ENCODE measurements around the gene ARHGAP44. TPM values are rescaled to one million over a fixed set of nuclear protein-coding genes. Genes with fewer than 3 reads are reported as not detected.

Gene ARHGAP44, protein sequence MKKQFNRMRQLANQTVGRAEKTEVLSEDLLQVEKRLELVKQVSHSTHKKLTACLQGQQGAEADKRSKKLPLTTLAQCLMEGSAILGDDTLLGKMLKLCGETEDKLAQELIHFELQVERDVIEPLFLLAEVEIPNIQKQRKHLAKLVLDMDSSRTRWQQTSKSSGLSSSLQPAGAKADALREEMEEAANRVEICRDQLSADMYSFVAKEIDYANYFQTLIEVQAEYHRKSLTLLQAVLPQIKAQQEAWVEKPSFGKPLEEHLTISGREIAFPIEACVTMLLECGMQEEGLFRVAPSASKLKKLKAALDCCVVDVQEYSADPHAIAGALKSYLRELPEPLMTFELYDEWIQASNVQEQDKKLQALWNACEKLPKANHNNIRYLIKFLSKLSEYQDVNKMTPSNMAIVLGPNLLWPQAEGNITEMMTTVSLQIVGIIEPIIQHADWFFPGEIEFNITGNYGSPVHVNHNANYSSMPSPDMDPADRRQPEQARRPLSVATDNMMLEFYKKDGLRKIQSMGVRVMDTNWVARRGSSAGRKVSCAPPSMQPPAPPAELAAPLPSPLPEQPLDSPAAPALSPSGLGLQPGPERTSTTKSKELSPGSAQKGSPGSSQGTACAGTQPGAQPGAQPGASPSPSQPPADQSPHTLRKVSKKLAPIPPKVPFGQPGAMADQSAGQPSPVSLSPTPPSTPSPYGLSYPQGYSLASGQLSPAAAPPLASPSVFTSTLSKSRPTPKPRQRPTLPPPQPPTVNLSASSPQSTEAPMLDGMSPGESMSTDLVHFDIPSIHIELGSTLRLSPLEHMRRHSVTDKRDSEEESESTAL
- total RNA-seq (not detected), polyA plus RNA-seq (under 1 TPM in 2 of 3 donors, not detected in 1; 0.14 to 0.15 TPM), total RNA-seq (0 to 0.25 (median 0.03) reads per million in 6 experiments)

DNA sequence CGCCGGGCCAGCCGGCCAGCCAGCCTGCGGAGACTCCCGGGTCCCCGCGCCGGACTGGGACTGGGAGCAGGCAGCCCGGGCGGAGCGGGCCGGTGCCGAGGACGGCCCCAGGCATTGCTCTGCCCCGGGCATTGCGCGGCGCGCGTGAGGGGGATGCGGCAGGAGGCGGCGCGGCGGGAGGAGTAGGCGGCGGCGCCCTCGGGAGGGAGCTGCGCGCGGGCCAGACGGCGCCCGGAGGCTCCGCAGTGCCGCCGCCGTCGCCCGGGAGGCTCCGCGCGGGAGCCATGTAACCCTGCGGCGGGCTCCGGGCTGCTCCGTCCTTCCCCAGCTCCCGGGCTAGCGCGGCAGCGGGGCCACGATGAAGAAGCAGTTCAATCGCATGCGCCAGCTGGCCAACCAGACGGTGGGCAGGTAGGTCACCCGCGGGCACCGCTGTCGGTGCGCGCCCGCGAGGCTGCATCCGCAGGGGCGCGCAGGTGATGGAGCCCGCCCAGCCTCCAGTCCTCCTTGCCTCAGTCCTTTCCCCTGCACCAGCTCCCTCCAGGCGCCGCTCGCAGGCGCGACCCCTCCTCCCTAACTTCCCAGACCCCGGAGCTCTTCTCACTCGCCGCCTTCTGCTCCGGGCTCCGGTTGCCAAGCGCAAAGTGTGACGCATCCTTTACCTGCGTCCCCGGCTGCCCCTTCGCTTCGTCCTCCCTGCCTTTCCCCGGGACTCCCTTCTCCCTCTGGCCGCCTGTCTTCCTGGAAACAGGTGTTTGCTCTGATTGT lies at the start of gene ARHGAP44:
Gene ARHGAP44, plus strand, starts transcription at position 18 of the 768 bp plus-strand sequence. Its CDS starts 341 bp downstream, at position 359.
- peaks cover 23 to 53% (median 43%) of the 10 kb centered on the region in 5 donors for H3K27me3 Mint-ChIP-seq
- H3K9me3 Mint-ChIP-seq, result peaks cover 0 to 5% (median 0%) of the 10 kb centered on the region in 9 donors
- peaks cover 6 to 12% (median 8%) of the 10 kb centered on the region in 4 donors for H3K4me1 Mint-ChIP-seq
- no peak for DNase-seq
- H3K4me3 Mint-ChIP-seq, result peak within 1 kb of the TSS; percentile 50 to 81 (median 68)
- H3K36me3 Mint-ChIP-seq, result peaks cover 0 to 8% (median 2%) of the 10 kb centered on the region in 3 donors
- no peak for ATAC-seq
- POLR2A ChIA-PET, result no interaction called here
- H3K27ac Mint-ChIP-seq, result no peak within 1 kb of the TSS

GRCh38 chr17:12739500-12739899 lies 49.8 kb upstream of the ARHGAP44 start:
- DNase-seq, result no peak
- no peak overlapping the region for H3K27ac Mint-ChIP-seq
- peaks cover 0 to 3% (median 2%) of the 10 kb centered on the region in 5 donors for H3K27me3 Mint-ChIP-seq
- POLR2A ChIA-PET, result no interaction called here
- no peaks in the 10 kb centered on the region for H3K4me1 Mint-ChIP-seq
- no peak for ATAC-seq
- no peak overlapping the region for H3K4me3 Mint-ChIP-seq
- no peaks in the 10 kb centered on the region for H3K36me3 Mint-ChIP-seq
- H3K9me3 Mint-ChIP-seq, result peaks cover 0 to 2% (median 0%) of the 10 kb centered on the region in 9 donors

GRCh38 chr17:12743046-12743445 lies 46.3 kb upstream of the ARHGAP44 start:
- peaks cover 0 to 12% (median 2%) of the 10 kb centered on the region in 9 donors for H3K9me3 Mint-ChIP-seq
- no peaks in the 10 kb centered on the region for H3K36me3 Mint-ChIP-seq
- H3K27me3 Mint-ChIP-seq, result peaks cover 4 to 21% (median 8%) of the 10 kb centered on the region in 5 donors
- DNase-seq, result no peak
- ATAC-seq, result no peak
- H3K27ac Mint-ChIP-seq, result no peak overlapping the region
- H3K4me3 Mint-ChIP-seq, result no peak overlapping the region
- POLR2A ChIA-PET, result no interaction called here
- H3K4me1 Mint-ChIP-seq, result no peaks in the 10 kb centered on the region

GRCh38 chr17:12744298-12744697 lies 45.0 kb upstream of the ARHGAP44 start:
- POLR2A ChIA-PET, result no interaction called here
- DNase-seq (no peak), ATAC-seq (no peak)
- H3K27me3 Mint-ChIP-seq, result peaks cover 4 to 18% (median 8%) of the 10 kb centered on the region in 5 donors
- no peaks in the 10 kb centered on the region for H3K36me3 Mint-ChIP-seq
- H3K4me3 Mint-ChIP-seq, result no peak overlapping the region
- H3K27ac Mint-ChIP-seq, result no peak overlapping the region
- H3K4me1 Mint-ChIP-seq, result no peaks in the 10 kb centered on the region
- H3K9me3 Mint-ChIP-seq, result peaks cover 0 to 12% (median 2%) of the 10 kb centered on the region in 9 donors

DNA sequence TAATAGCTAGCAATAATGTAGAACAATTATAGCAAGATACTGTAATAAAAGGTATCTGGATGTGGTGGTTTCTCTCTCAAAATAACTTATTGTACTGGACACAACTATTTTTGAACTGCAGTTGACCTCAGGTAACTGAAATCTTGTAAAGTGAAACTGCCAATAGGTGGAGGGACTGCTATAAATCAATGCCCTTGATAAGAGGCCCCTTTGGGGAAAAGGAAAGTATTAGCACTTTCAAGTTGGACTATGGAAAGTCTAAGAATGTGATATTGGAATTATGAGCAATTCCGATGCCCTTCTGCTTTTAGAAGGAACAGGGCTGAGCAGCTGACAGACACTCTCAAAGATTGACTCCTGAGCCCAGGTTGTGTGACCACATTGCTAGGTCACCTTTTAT lies 44.5 kb upstream of the ARHGAP44 start:
- Mint-ChIP-seq H3K36me3 (no peaks in the 10 kb centered on the region), H3K4me1 (no peaks in the 10 kb centered on the region), H3K9me3 (peaks cover 0 to 12% (median 2%) of the 10 kb centered on the region in 9 donors), H3K27me3 (peaks cover 4 to 18% (median 8%) of the 10 kb centered on the region in 5 donors), H3K4me3 (no peak overlapping the region), H3K27ac (no peak overlapping the region)
- ATAC-seq, result no peak
- POLR2A ChIA-PET, result no interaction called here
- no peak for DNase-seq

GRCh38 chr17:12745486-12745885 lies 43.8 kb upstream of the ARHGAP44 start:
- no peaks in the 10 kb centered on the region for H3K4me1 Mint-ChIP-seq
- ATAC-seq, result no peak

GRCh38 chr17:12756786-12757185 lies 32.5 kb upstream of the ARHGAP44 start:
- POLR2A ChIA-PET, result no interaction called here
- Mint-ChIP-seq H3K9me3 (peaks cover 0 to 10% (median 1%) of the 10 kb centered on the region in 9 donors), H3K27me3 (peaks cover 0 to 2% (median 0%) of the 10 kb centered on the region in 5 donors), H3K4me3 (no peak overlapping the region), H3K36me3 (no peaks in the 10 kb centered on the region), H3K27ac (no peak overlapping the region), H3K4me1 (no peaks in the 10 kb centered on the region)
- no peak for DNase-seq
- no peak for ATAC-seq

More at GRCh38 chr17:12745486-12745885, 43.8 kb upstream of the ARHGAP44 start:
- no peak overlapping the region for H3K4me3 Mint-ChIP-seq
- no peak for DNase-seq
- H3K36me3 Mint-ChIP-seq, result no peaks in the 10 kb centered on the region
- no peak overlapping the region for H3K27ac Mint-ChIP-seq
- POLR2A ChIA-PET, result no interaction called here
- peaks cover 0 to 12% (median 1%) of the 10 kb centered on the region in 9 donors for H3K9me3 Mint-ChIP-seq
- H3K27me3 Mint-ChIP-seq, result peaks cover 4 to 18% (median 8%) of the 10 kb centered on the region in 5 donors

GRCh38 chr17:12759090-12759489 lies 30.2 kb upstream of the ARHGAP44 start:
- ATAC-seq (no peak), DNase-seq (no peak)
- H3K27ac Mint-ChIP-seq, result no peak overlapping the region
- H3K27me3 Mint-ChIP-seq, result peaks cover 0 to 4% (median 0%) of the 10 kb centered on the region in 5 donors
- peaks cover 0 to 27% (median 4%) of the 10 kb centered on the region in 9 donors for H3K9me3 Mint-ChIP-seq
- POLR2A ChIA-PET, result no interaction called here
- H3K4me1 Mint-ChIP-seq, result no peaks in the 10 kb centered on the region
- no peak overlapping the region for H3K4me3 Mint-ChIP-seq
- no peaks in the 10 kb centered on the region for H3K36me3 Mint-ChIP-seq

DNA sequence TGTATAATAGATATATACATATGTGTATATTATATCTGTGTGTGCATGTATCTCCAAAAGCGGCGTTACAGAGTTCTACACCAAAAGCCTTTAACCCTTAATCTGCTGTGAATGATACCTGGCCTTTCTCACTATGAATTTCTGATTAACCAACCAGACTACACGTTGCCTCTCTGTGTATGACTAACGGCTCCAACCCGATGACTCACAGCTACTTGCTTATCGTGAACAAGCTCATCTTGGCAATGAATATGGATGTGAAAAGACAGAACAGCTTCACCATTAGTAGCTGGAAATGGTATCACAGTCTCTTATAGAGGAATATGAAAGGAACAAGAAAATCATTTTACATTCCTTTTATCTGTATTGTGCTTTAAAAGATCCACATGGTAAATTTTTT lies 23.8 kb upstream of the ARHGAP44 start:
- H3K27ac Mint-ChIP-seq, result no peak overlapping the region
- POLR2A ChIA-PET, result no interaction called here
- no peaks in the 10 kb centered on the region for H3K4me1 Mint-ChIP-seq
- H3K27me3 Mint-ChIP-seq, result peaks cover 0 to 16% (median 6%) of the 10 kb centered on the region in 5 donors
- DNase-seq (no peak), ATAC-seq (no peak)
- H3K36me3 Mint-ChIP-seq, result no peaks in the 10 kb centered on the region
- H3K9me3 Mint-ChIP-seq, result peaks cover 0 to 37% (median 5%) of the 10 kb centered on the region in 9 donors
- H3K4me3 Mint-ChIP-seq, result no peak overlapping the region

DNA sequence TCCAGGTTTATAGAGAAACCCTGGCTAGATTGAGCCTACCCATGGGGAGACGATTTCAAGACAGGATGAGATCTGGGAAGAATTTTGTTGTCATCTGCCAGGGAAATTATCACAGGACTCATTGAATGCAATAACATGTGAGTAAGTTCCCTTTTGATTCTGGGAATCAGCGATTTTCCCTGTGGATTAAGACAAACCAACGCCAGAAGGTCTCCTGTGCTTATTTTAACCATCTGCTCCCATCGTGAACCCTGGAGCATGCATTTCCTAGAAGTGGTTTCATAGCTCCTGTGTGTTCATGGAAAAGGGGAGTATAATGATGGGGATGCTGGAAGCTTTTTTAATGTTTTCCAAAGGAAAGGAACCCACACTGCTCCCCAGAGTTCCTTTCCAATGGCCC lies 21.0 kb upstream of the ARHGAP44 start:
- POLR2A ChIA-PET, result no interaction called here
- ATAC-seq, result no peak
- Mint-ChIP-seq H3K4me1 (no peaks in the 10 kb centered on the region), H3K36me3 (no peaks in the 10 kb centered on the region), H3K9me3 (peaks cover 0 to 12% (median 1%) of the 10 kb centered on the region in 9 donors), H3K4me3 (no peak overlapping the region), H3K27me3 (peaks cover 0 to 12% (median 6%) of the 10 kb centered on the region in 5 donors), H3K27ac (no peak overlapping the region)
- DNase-seq, result no peak

DNA sequence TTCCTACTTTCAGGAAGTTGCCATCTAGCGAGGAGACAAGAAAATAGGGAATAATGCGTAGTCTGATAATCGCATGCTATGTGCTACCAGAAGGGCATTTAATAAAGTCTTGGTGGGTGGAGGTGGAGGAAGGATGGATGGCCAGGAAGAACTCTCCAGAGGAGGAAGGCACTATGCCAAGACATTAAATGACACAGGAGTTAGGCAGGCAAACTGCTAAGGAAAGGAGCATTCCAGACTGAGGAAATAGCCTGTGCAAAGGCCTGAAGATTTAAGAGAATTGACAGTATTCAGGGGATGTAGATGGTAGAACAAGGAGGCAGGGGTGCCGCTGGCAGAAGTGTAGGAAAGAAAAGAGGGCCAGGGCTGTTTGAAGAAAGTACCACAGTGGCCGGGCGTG lies 19.3 kb upstream of the ARHGAP44 start:
- peaks cover 0 to 10% (median 0%) of the 10 kb centered on the region in 9 donors for H3K9me3 Mint-ChIP-seq
- no peak overlapping the region for H3K4me3 Mint-ChIP-seq
- peaks cover 0 to 12% (median 6%) of the 10 kb centered on the region in 5 donors for H3K27me3 Mint-ChIP-seq
- no peak overlapping the region for H3K27ac Mint-ChIP-seq
- ATAC-seq (no peak), DNase-seq (no peak)
- H3K36me3 Mint-ChIP-seq, result no peaks in the 10 kb centered on the region
- H3K4me1 Mint-ChIP-seq, result no peaks in the 10 kb centered on the region
- POLR2A ChIA-PET, result no interaction called here

GRCh38 chr17:12773153-12773552 lies 16.1 kb upstream of the ARHGAP44 start:
- POLR2A ChIA-PET, result no interaction called here
- no peak overlapping the region for H3K27ac Mint-ChIP-seq
- DNase-seq, result no peak
- H3K4me1 Mint-ChIP-seq, result no peaks in the 10 kb centered on the region
- no peaks in the 10 kb centered on the region for H3K36me3 Mint-ChIP-seq
- H3K9me3 Mint-ChIP-seq, result peaks cover 0 to 10% (median 0%) of the 10 kb centered on the region in 9 donors
- ATAC-seq, result no peak
- peaks cover 0 to 10% (median 6%) of the 10 kb centered on the region in 5 donors for H3K27me3 Mint-ChIP-seq
- no peak overlapping the region for H3K4me3 Mint-ChIP-seq
